CD4-positive, alpha-beta memory T cell (primary cell): Measurements from ENCODE around the gene RPS28. TPM values are rescaled to one million over a fixed set of nuclear protein-coding genes. Genes with fewer than 3 reads are reported as not detected.
"Not testable (repeated sequence)": the region's sequence is repeated elsewhere in the genome, so short reads cannot be mapped to it uniquely, and the experiment has no call there.

Source experiments
- CTCF ChIA-PET: fragments of 350-600 bp; sonication (Branson Sonifier 250); formaldehyde crosslinking; loops from one replicate; lab custom pipeline; 2021; ENCODE audit warnings: inconsistent platforms; ENCODE audit not compliant: partially characterized antibody; lab: Charles Lee
- POLR2A ChIA-PET: fragments of 350-600 bp; sonication (Branson Sonifier 250); formaldehyde crosslinking; loops from one replicate; lab custom pipeline; 2021; ENCODE audit not compliant: partially characterized antibody; lab: Charles Lee
- DNase-seq, 5 donors: peaks; one replicate each; pipeline versions ENCODE4 v3.0.0 to v3.0.0-alpha.2; 2020 to 2022; ENCODE audit warnings: mixed read lengths in 1 of 5
- H3K27ac ChIP-seq: one replicate; pipeline ENCODE4 v1.7.0; 2013; ENCODE audit warnings: low read depth, low read length
- H3K27me3 ChIP-seq: 2 replicates; pipeline ENCODE4 v1.7.0; 2013; ENCODE audit warnings: mild to moderate bottlenecking, low read length, moderate library complexity; ENCODE audit not compliant: insufficient read depth
- H3K36me3 ChIP-seq: 2 replicates; pipeline ENCODE4 v1.7.0; 2013; ENCODE audit warnings: mild to moderate bottlenecking, low read length, moderate library complexity; ENCODE audit not compliant: insufficient read depth
- H3K4me1 ChIP-seq: 2 replicates; pipeline ENCODE4 v1.7.0; 2013; ENCODE audit warnings: mild to moderate bottlenecking, low read length, moderate library complexity; ENCODE audit not compliant: insufficient read depth
- H3K4me3 ChIP-seq, 2 donors: one replicate each; pipeline ENCODE4 v1.7.0; 2013; ENCODE audit warnings: low read length in 2 of 2, mild to moderate bottlenecking in 1 of 2
- H3K9me3 ChIP-seq, 2 donors: one replicate each; pipeline ENCODE4 v1.7.0; 2013; ENCODE audit warnings: low read length in 2 of 2, control low read depth in 1 of 2; ENCODE audit not compliant: control insufficient read depth in 1 of 2
- H3K27ac Mint-ChIP-seq, 7 donors: one replicate each; pipeline ENCODE4 v1.8.0; 2020 to 2021; ENCODE audit warnings: mixed read lengths in 7 of 7, mild to moderate bottlenecking in 6 of 7, inconsistent platforms in 3 of 7, moderate library complexity in 3 of 7
- H3K27me3 Mint-ChIP-seq, 2 donors: one replicate each; pipeline ENCODE4 v1.8.0; 2020 to 2021; ENCODE audit warnings: mixed read lengths in 2 of 2
- H3K36me3 Mint-ChIP-seq, 2 donors: one replicate each; pipeline ENCODE4 v1.8.0; 2020 to 2021; ENCODE audit warnings: mixed read lengths in 2 of 2, inconsistent platforms in 1 of 2, mild to moderate bottlenecking in 1 of 2
- H3K4me1 Mint-ChIP-seq, 4 donors: one replicate each; pipeline ENCODE4 v1.8.0; 2020 to 2021; ENCODE audit warnings: mixed read lengths in 4 of 4, mild to moderate bottlenecking in 1 of 4
- H3K4me3 Mint-ChIP-seq, 8 donors: one replicate each; pipeline ENCODE4 v1.8.0; 2020 to 2021; ENCODE audit warnings: mixed read lengths in 8 of 8, mild to moderate bottlenecking in 7 of 8, moderate library complexity in 6 of 8, inconsistent platforms in 3 of 8
- H3K9me3 Mint-ChIP-seq, 8 donors: one replicate each; pipeline ENCODE4 v1.8.0; 2020 to 2021; ENCODE audit warnings: mixed read lengths in 8 of 8, mild to moderate bottlenecking in 5 of 8, inconsistent platforms in 3 of 8, moderate library complexity in 1 of 8
- intact Hi-C: fragments of 100-400 bp; cut with micrococcal nuclease; formaldehyde crosslinking; loops from one replicate; pipeline ENCODE4 v1.15.1; 2023
- polyA plus RNA-seq, 2 donors: library from polyadenylated mRNA; unstranded; fragments of 300-500 nt; fragmentation: Illumina TruSeq; gene quantifications; one replicate each; pipeline ENCODE4 v1.2.3, GENCODE V29; 2021
- total RNA-seq, 2 experiments: library from RNA; stranded (reverse); gene quantifications; one replicate each; pipeline ENCODE4 v1.2.3, GENCODE V29; 2021

The RPS28 gene
- total and polyA plus RNA-seq, 4 experiments from 2014 or later, result 1,408 to 3,045 (median 2,940) TPM

DNA sequence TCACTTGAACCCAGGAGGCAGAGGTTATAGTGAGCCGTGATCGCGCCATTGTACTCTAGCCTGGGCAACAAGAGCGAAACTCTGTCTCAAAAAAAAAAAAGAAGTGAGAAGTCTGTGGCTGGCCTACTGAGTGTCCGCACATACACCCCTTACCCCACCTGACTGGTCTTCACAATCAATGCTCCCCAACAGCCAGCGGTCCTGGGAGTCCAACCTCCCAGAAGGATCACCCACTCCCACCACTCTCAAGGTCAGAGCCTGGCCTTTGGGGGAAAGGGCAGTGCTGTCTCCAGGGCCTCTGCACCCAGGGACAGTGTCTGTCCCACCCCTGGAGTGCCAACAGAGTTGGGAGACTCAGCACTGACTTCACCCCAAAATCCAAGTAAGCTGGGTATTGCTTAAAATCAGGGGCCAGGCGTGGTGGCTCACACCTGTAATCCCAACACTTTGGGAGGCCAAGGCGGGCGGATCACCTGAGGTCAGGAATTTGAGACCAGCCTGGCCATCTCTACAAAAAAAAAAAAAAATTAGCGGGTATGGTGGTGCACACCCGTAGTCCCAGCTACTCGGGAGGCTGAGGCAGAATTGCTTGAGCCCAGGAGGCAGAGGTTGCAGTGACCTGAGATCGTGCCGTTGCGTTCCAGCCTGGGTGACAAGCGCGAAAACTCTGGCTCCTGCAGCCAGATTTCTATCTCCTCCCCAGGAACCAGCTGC is 10.8 kb upstream of the RPS28 start:
- H3K27ac Mint-ChIP-seq, result peak overlapping the region in 1 of 7 donors; percentile 7
- DNase-seq, result no peak
- no peaks in the 10 kb centered on the region for H3K27me3 Mint-ChIP-seq
- no peak overlapping the region for H3K4me3 Mint-ChIP-seq
- peaks cover 8 to 32% of the 10 kb centered on the region in 2 donors for H3K36me3 Mint-ChIP-seq
- H3K9me3 Mint-ChIP-seq, result no peaks in the 10 kb centered on the region
- intact Hi-C loops, result no loop called here
- POLR2A ChIA-PET, result interaction anchor here (3.7 kb wide), 1 partner anchor 10 kb away, joined by 25 read pairs; the partner anchor contains the start of genes NDUFA7 and RPS28
- Histone ChIP-seq H3K9me3 (no peaks in the 10 kb centered on the region), H3K27ac (no peak overlapping the region), H3K36me3 (peaks cover 16% of the 10 kb centered on the region), H3K27me3 (no peaks in the 10 kb centered on the region), H3K4me3 (no peak overlapping the region), H3K4me1 (peaks cover 33% of the 10 kb centered on the region)
- CTCF ChIA-PET, result no interaction called here
- H3K4me1 Mint-ChIP-seq, result peaks cover 12 to 43% (median 28%) of the 10 kb centered on the region in 4 donors

DNA sequence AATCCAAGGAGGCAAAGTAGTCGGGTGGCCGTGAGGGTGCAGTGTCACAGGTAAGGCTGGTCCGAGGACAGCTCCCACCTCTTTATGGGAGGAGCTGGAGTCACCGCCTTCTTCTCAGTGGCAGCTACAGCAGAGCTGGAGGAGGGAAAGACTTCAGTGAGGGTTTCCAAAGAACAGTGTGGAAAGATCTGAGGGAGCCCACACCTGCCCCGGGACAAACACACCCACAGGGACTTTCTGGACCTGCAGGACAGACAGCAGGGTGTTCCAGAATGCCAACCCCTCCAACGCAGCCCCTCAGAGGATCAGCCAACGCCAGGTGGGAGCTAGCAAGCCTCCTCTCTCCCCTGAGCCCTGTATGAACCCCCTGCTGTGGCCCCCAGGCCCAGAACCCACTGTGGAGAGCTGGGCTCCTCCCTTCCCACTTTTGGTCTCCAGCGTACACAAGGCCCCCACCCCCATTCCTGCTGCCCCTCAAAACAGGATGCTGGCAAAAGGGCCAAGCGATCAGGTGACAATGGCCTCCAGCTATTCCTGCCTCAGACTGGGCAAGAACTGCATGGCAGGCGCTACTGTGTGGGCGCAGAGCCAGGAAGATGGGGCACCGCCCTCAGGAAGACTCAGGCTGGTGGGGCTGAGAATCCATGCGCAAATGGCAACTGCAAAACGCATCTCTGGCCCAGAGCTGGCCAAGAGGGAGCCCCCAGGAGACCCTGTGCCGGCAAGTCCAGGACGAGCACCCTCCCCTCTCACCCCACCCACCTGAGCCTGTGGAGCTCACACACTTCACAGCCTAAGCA is 9.6 kb upstream of the RPS28 start:
- peaks cover 23% of the 10 kb centered on the region for H3K36me3 ChIP-seq

GRCh38 chr19:8314981-8315640 is 6.2 kb upstream of the RPS28 start:
- H3K27me3 ChIP-seq, H3K4me3 ChIP-seq, intact Hi-C loops, H3K27me3 Mint-ChIP-seq, H3K9me3 ChIP-seq, CTCF ChIA-PET, H3K4me3 Mint-ChIP-seq, H3K27ac Mint-ChIP-seq, H3K9me3 Mint-ChIP-seq, H3K27ac ChIP-seq: not testable (repeated sequence)
- POLR2A ChIA-PET, result interaction anchor here (0.8 kb wide), 1 partner anchor 9 kb away, joined by 3 read pairs; no protein-coding TSS in a partner anchor
- peaks cover 3 to 13% (median 9%) of the 10 kb centered on the region in 4 donors for H3K4me1 Mint-ChIP-seq
- Histone ChIP-seq H3K4me1 (peaks cover 13% of the 10 kb centered on the region), H3K36me3 (peaks cover 23% of the 10 kb centered on the region)
- peak in 1 of 5 donors; percentile 6 for DNase-seq
- peaks cover 10 to 23% of the 10 kb centered on the region in 2 donors for H3K36me3 Mint-ChIP-seq

More for the DNA sequence above, 9.6 kb upstream of the RPS28 start:
- no peak overlapping the region for H3K4me3 Mint-ChIP-seq
- DNase-seq, result peak in 1 of 5 donors; percentile 33
- POLR2A ChIA-PET, result interaction anchor here (0.8 to 3.7 kb wide), 2 partner anchors 9 to 42 kb away, joined by 3 to 25 read pairs; partner anchors contain the start of genes NDUFA7 and RPS28
- no peaks in the 10 kb centered on the region for H3K9me3 ChIP-seq
- H3K4me1 Mint-ChIP-seq, result peaks cover 9 to 31% (median 21%) of the 10 kb centered on the region in 4 donors
- no peaks in the 10 kb centered on the region for H3K9me3 Mint-ChIP-seq
- peaks cover 10 to 34% of the 10 kb centered on the region in 2 donors for H3K36me3 Mint-ChIP-seq
- H3K4me1 ChIP-seq, result peaks cover 25% of the 10 kb centered on the region
- no peaks in the 10 kb centered on the region for H3K27me3 Mint-ChIP-seq
- H3K27ac ChIP-seq, result no peak overlapping the region
- no peak overlapping the region for H3K4me3 ChIP-seq
- CTCF ChIA-PET, result interaction anchor here (1.4 kb wide), 1 partner anchor 9 kb away, joined by 3 read pairs; no protein-coding TSS in a partner anchor
- intact Hi-C loops, result no loop called here
- no peak overlapping the region for H3K27ac Mint-ChIP-seq
- H3K27me3 ChIP-seq, result no peaks in the 10 kb centered on the region

GRCh38 chr19:8316351-8317125 is 4.8 kb upstream of the RPS28 start:
- ChIA-PET CTCF (interaction anchor here (0.7 kb wide), 3 partner anchors 47 to 1187 kb away, joined by 3 to 4 read pairs (median 3); no protein-coding TSS in a partner anchor), POLR2A (interaction anchor here (1.1 kb wide), 1 partner anchor 8 kb away, joined by 5 read pairs; the partner anchor contains the start of gene CD320)
- Histone ChIP-seq H3K27me3 (no peaks in the 10 kb centered on the region), H3K4me3 (no peak overlapping the region), H3K4me1 (peaks cover 21% of the 10 kb centered on the region), H3K27ac (no peak overlapping the region), H3K36me3 (peaks cover 18% of the 10 kb centered on the region), H3K9me3 (no peaks in the 10 kb centered on the region)
- no peaks in the 10 kb centered on the region for H3K27me3 Mint-ChIP-seq
- H3K9me3 Mint-ChIP-seq, result no peaks in the 10 kb centered on the region
- H3K4me3 Mint-ChIP-seq, result no peak overlapping the region
- intact Hi-C loops, result no loop called here
- no peak for DNase-seq
- peaks cover 6 to 26% (median 18%) of the 10 kb centered on the region in 4 donors for H3K4me1 Mint-ChIP-seq
- H3K27ac Mint-ChIP-seq, result no peak overlapping the region
- peaks cover 10 to 31% of the 10 kb centered on the region in 2 donors for H3K36me3 Mint-ChIP-seq

DNA sequence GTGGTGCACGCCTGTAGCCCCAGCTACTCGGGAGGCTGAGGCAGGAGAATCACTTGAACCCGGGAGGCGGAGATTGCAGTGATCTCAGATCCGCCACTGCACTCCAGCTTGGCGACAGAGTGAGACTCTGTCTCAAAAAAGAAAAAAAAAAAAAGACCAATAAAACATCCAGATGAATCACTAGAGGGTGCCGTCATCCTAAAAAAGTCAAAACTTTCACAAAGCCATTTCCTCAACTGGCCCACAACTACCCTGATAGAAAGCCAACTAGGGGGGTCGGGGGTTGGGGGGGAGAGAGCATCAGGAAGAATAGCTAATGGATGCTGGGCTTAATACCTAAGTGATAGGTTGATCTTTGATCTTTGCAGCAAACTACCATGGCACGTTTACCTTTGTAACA is 2.5 kb upstream of the RPS28 start:
- POLR2A ChIA-PET, result interaction anchor here (0.6 to 0.8 kb wide), 2 partner anchors 13 to 50 kb away, joined by 3 read pairs; no protein-coding TSS in a partner anchor
- intact Hi-C loops, H3K27ac ChIP-seq, H3K4me3 ChIP-seq, H3K9me3 ChIP-seq, H3K27me3 Mint-ChIP-seq, H3K9me3 Mint-ChIP-seq, H3K27me3 ChIP-seq, DNase-seq: not testable (repeated sequence)
- peak overlapping the region in 2 of 7 donors; percentile 88 to 99 for H3K27ac Mint-ChIP-seq
- CTCF ChIA-PET, result interaction anchor here (0.7 kb wide), 2 partner anchors 8 to 448 kb away, joined by 3 read pairs; no protein-coding TSS in a partner anchor
- peaks cover 9 to 44% (median 33%) of the 10 kb centered on the region in 4 donors for H3K4me1 Mint-ChIP-seq
- peaks cover 16 to 43% of the 10 kb centered on the region in 2 donors for H3K36me3 Mint-ChIP-seq
- H3K4me1 ChIP-seq, result peaks cover 42% of the 10 kb centered on the region
- H3K4me3 Mint-ChIP-seq, result peak overlapping the region in 4 of 8 donors; percentile 29 to 44 (median 33)
- peaks cover 22% of the 10 kb centered on the region for H3K36me3 ChIP-seq
